Liver (tissue), 9 donors: ENCODE measurements around the gene CLDN20. TPM values are rescaled to one million over a fixed set of nuclear protein-coding genes. Genes with fewer than 3 reads are reported as not detected.
A peak's percentile ranks its signal among the peaks of the same experiment; 100 is the strongest.

Experiments used
- DNase-seq: peaks from one replicate; pipeline ENCODE4 v3.0.0-alpha.2; 2017; ENCODE audit warnings: low spot score
- H3K27ac ChIP-seq, 2 donors: one replicate each; pipeline ENCODE4 v1.7.0; 2013; ENCODE audit warnings: inconsistent platforms in 2 of 2, low read length in 2 of 2, control low read depth in 1 of 2, low read depth in 1 of 2, mild to moderate bottlenecking in 1 of 2
- H3K27me3 ChIP-seq, 4 donors: one replicate each; pipeline versions ENCODE4 v1.6.1 to v1.7.0; 2013; ENCODE audit warnings: low read length in 3 of 4, inconsistent platforms in 1 of 4, mild to moderate bottlenecking in 1 of 4, moderate library complexity in 1 of 4; ENCODE audit not compliant: control insufficient read depth in 4 of 4, insufficient read depth in 4 of 4
- H3K36me3 ChIP-seq, 4 donors: one replicate each; pipeline versions ENCODE4 v1.6.1 to v1.7.0; 2013; ENCODE audit warnings: low read length in 3 of 4, mild to moderate bottlenecking in 3 of 4, low read depth in 1 of 4, moderate library complexity in 1 of 4; ENCODE audit not compliant: control insufficient read depth in 4 of 4, insufficient read depth in 3 of 4
- H3K4me1 ChIP-seq, 4 donors: one replicate each; pipeline versions ENCODE4 v1.6.1 to v1.7.0; 2013; ENCODE audit warnings: low read length in 3 of 4, mild to moderate bottlenecking in 3 of 4, moderate library complexity in 1 of 4; ENCODE audit not compliant: control insufficient read depth in 4 of 4, insufficient read depth in 4 of 4
- H3K4me3 ChIP-seq, 3 donors: one replicate each; pipeline versions ENCODE4 v1.6.1 to v1.7.0; 2013; ENCODE audit warnings: low read length in 3 of 3, control low read depth in 1 of 3, low read depth in 1 of 3, mild to moderate bottlenecking in 1 of 3
- H3K9ac ChIP-seq, 2 donors: one replicate each; pipeline ENCODE4 v1.7.0; 2013; ENCODE audit warnings: low read length in 2 of 2, mild to moderate bottlenecking in 2 of 2, moderate library complexity in 2 of 2, control low read depth in 1 of 2, low read depth in 1 of 2
- H3K9me3 ChIP-seq, 4 donors: one replicate each; pipeline versions ENCODE4 v1.6.1 to v1.7.0; 2013; ENCODE audit warnings: low read length in 3 of 4; ENCODE audit not compliant: control insufficient read depth in 4 of 4
- CTCF ChIP-seq: fragments of 150-350 bp; IDR thresholded peaks from 2 replicates; pipeline ENCODE4 v1.5.1; 2017; ENCODE audit warnings: improper control_type of control experiment, low read depth, low read length; ENCODE audit not compliant: missing input control
- EGR1 ChIP-seq, 2 donors: IDR thresholded peaks; 2 replicates each; pipeline ENCODE4 v1.6.1; 2016 to 2018; ENCODE audit warnings: antibody characterized with exemption in 2 of 2, low read depth in 2 of 2
- FOXA1 ChIP-seq: IDR thresholded peaks from 2 replicates; pipeline ENCODE4 v1.6.1; 2016; ENCODE audit warnings: antibody characterized with exemption
- FOXA2 ChIP-seq: IDR thresholded peaks from 2 replicates; pipeline ENCODE4 v1.6.1; 2016; ENCODE audit warnings: antibody characterized with exemption
- GABPA ChIP-seq, 2 donors: IDR thresholded peaks in 1 of 2; conservative IDR thresholded peaks in 1 of 2; 2 replicates each; pipeline ENCODE4 v1.6.1; 2016; ENCODE audit warnings: antibody characterized with exemption in 2 of 2, mild to moderate bottlenecking in 1 of 2, moderate library complexity in 1 of 2
- HNF4A ChIP-seq, 2 donors: conservative IDR thresholded peaks; 2 replicates each; pipeline ENCODE4 v1.6.1; 2016; ENCODE audit warnings: antibody characterized with exemption in 2 of 2, mild to moderate bottlenecking in 2 of 2
- HNF4G ChIP-seq: IDR thresholded peaks from 2 replicates; pipeline ENCODE4 v1.6.1; 2016; ENCODE audit warnings: antibody characterized with exemption
- JUND ChIP-seq, 2 donors: IDR thresholded peaks; 2 replicates each; pipeline ENCODE4 v1.6.1; 2016; ENCODE audit warnings: antibody characterized with exemption in 2 of 2
- MAX ChIP-seq: IDR thresholded peaks from 2 replicates; pipeline ENCODE4 v1.6.1; 2016; ENCODE audit warnings: antibody characterized with exemption
- NR2F2 ChIP-seq: IDR thresholded peaks from 2 replicates; pipeline ENCODE4 v1.6.1; 2016; ENCODE audit warnings: antibody characterized with exemption
- RAD21 ChIP-seq, 2 donors: IDR thresholded peaks; 2 replicates each; pipeline ENCODE4 v1.6.1; 2016; ENCODE audit warnings: antibody characterized with exemption in 2 of 2, mild to moderate bottlenecking in 2 of 2
- RXRA ChIP-seq, 2 donors: IDR thresholded peaks; 2 replicates each; pipeline ENCODE4 v1.6.1; 2017 to 2018; ENCODE audit warnings: antibody characterized with exemption in 2 of 2, mild to moderate bottlenecking in 1 of 2
- SP1 ChIP-seq: IDR thresholded peaks from 2 replicates; pipeline ENCODE4 v1.6.1; 2018; ENCODE audit warnings: antibody characterized with exemption, mild to moderate bottlenecking
- TAF1 ChIP-seq: conservative IDR thresholded peaks from 2 replicates; pipeline ENCODE4 v1.6.1; 2016; ENCODE audit warnings: antibody characterized with exemption, mild to moderate bottlenecking
- YY1 ChIP-seq: IDR thresholded peaks from 2 replicates; pipeline ENCODE4 v1.6.1; 2016; ENCODE audit warnings: antibody characterized with exemption, mild to moderate bottlenecking
- WGBS: extraction: QIAGEN DNeasy Blood & Tissue Kit; methylation state at CpG from one replicate; pipeline ENCODE4 v1.1.7; 2013; 5-methylcytosine and 5-hydroxymethylcytosine counted together
- polyA plus RNA-seq, 2 donors: library from polyadenylated mRNA; stranded (reverse) in 1 of 2; unstranded in 1 of 2; fragments of 200-250 nt in 1 of 2; fragments of >200 nt in 1 of 2; fragmentation: Nextera tagmentation in 1 of 2; extraction: Ambion mirVana in 1 of 2; gene quantifications; one replicate each; pipeline versions ENCODE4 v1.2.1 to v1.2.3, GENCODE V29; 2013 to 2015
- total RNA-seq, 2 donors: library from RNA; depleted of rRNA; stranded (reverse); fragments of >200 nt; gene quantifications; one replicate each; pipeline ENCODE4 v1.2.3, GENCODE V29; 2014
- TF ChIP-seq, protein P1 (sequence below): IDR thresholded peaks from 2 replicates; pipeline ENCODE4 v1.6.1; 2016; ENCODE audit warnings: antibody characterized with exemption, mild to moderate bottlenecking
- TF ChIP-seq, protein P2 (sequence below): IDR thresholded peaks from 2 replicates; pipeline ENCODE4 v1.6.1; 2016; ENCODE audit warnings: antibody characterized with exemption
- TF ChIP-seq, protein P3 (sequence below): IDR thresholded peaks from 2 replicates; pipeline ENCODE4 v1.6.1; 2016; ENCODE audit warnings: antibody characterized with exemption
- donor health status: healthy.
- donor health status: healthy.
- donor health status: healthy.
- donor health status: healthy.
- donor health status: healthy.

Gene CLDN20
- total and polyA plus RNA-seq, 4 donors: 0.26 TPM; not detected in 3

GRCh38 chr6:155317186-155317585 lies 53.4 kb downstream of the CLDN20 start:
- Histone ChIP-seq H3K9ac (no peak overlapping the region), H3K36me3 (no peaks in the 10 kb centered on the region), H3K9me3 (no peaks in the 10 kb centered on the region), H3K4me1 (peaks cover 0 to 10% (median 7%) of the 10 kb centered on the region in 4 donors), H3K27me3 (no peaks in the 10 kb centered on the region), H3K4me3 (no peak overlapping the region), H3K27ac (no peak overlapping the region)
- TF ChIP-seq HNF4A (conservative IDR thresholded peaks at IDR 0.05): no peak
- peak in 1 of 2 donors; percentile 10 for TF ChIP-seq RAD21 (IDR thresholded peaks at IDR 0.05)
- 97% methylated on average over 1 of the region's 1 CpG for WGBS
- no peak for DNase-seq

DNA sequence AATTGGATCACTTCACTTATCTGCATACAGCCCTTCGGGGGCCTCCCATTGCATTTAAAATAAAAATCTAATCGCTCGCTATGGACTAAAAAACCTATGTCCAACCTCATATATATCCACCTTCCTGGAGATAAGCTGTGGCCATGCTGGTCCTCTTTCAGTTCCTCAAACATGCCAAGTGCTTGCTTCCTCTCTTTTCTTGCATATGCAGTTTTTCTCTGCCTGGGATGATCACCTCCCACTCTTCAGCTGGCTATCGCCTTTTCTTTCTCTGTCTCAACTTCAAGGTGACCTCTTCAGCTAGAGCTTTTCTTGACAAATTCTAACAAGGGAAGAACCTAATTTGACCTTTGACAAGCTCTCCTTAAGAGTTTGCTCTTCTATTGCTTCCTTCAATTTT lies 56.1 kb downstream of the CLDN20 start:
- H3K9me3 ChIP-seq: no peaks in the 10 kb centered on the region
- peaks cover 0 to 4% (median 0%) of the 10 kb centered on the region in 4 donors for H3K4me1 ChIP-seq
- no peaks in the 10 kb centered on the region for H3K36me3 ChIP-seq
- no peak overlapping the region for H3K4me3 ChIP-seq
- no peak overlapping the region for H3K9ac ChIP-seq
- DNase-seq: no peak
- TF ChIP-seq HNF4G: no peak
- WGBS: 92% methylated on average over 4 of the region's 4 CpGs
- H3K27ac ChIP-seq: no peak overlapping the region
- no peaks in the 10 kb centered on the region for H3K27me3 ChIP-seq

DNA sequence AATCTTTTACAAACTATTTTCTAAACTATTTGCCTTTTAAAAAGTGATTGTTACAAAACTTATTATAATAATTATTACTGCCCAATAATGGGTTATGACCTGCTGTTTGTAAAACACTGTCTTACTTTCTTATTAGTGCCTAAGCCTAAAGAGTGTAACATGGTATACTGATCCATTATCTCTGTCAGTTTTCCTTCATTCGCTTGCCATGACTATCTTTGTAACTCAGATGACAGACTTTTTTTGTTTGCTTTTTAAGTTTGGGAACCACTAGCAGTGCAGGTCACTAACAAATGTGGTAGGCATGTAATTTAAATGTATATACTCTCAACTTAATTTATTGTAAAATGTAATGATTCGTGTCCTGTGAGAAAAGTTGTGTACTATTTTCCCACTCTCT lies 60.4 kb downstream of the CLDN20 start:
- TF ChIP-seq YY1 (no peak), RXRA (IDR thresholded peaks at IDR 0.05) (no peak), RAD21 (IDR thresholded peaks at IDR 0.05) (no peak), GABPA (IDR thresholded peaks at IDR 0.05 in 1 of 2, conservative IDR thresholded peaks at IDR 0.05 in 1 of 2) (no peak), TAF1 (no peak), SP1 (no peak), MAX (no peak), CTCF (no peak), FOXA1 (no peak), HNF4G (no peak), EGR1 (IDR thresholded peaks at IDR 0.05; ENCODE audit: low read depth in 2 of 2) (no peak), FOXA2 (no peak), JUND (IDR thresholded peaks at IDR 0.05) (no peak), NR2F2 (no peak), HNF4A (conservative IDR thresholded peaks at IDR 0.05) (no peak)
- TF ChIP-seq, protein P1, sequence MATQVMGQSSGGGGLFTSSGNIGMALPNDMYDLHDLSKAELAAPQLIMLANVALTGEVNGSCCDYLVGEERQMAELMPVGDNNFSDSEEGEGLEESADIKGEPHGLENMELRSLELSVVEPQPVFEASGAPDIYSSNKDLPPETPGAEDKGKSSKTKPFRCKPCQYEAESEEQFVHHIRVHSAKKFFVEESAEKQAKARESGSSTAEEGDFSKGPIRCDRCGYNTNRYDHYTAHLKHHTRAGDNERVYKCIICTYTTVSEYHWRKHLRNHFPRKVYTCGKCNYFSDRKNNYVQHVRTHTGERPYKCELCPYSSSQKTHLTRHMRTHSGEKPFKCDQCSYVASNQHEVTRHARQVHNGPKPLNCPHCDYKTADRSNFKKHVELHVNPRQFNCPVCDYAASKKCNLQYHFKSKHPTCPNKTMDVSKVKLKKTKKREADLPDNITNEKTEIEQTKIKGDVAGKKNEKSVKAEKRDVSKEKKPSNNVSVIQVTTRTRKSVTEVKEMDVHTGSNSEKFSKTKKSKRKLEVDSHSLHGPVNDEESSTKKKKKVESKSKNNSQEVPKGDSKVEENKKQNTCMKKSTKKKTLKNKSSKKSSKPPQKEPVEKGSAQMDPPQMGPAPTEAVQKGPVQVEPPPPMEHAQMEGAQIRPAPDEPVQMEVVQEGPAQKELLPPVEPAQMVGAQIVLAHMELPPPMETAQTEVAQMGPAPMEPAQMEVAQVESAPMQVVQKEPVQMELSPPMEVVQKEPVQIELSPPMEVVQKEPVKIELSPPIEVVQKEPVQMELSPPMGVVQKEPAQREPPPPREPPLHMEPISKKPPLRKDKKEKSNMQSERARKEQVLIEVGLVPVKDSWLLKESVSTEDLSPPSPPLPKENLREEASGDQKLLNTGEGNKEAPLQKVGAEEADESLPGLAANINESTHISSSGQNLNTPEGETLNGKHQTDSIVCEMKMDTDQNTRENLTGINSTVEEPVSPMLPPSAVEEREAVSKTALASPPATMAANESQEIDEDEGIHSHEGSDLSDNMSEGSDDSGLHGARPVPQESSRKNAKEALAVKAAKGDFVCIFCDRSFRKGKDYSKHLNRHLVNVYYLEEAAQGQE: no peak
- TF ChIP-seq, protein P2, sequence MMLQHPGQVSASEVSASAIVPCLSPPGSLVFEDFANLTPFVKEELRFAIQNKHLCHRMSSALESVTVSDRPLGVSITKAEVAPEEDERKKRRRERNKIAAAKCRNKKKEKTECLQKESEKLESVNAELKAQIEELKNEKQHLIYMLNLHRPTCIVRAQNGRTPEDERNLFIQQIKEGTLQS: no peak
- TF ChIP-seq, protein P3, sequence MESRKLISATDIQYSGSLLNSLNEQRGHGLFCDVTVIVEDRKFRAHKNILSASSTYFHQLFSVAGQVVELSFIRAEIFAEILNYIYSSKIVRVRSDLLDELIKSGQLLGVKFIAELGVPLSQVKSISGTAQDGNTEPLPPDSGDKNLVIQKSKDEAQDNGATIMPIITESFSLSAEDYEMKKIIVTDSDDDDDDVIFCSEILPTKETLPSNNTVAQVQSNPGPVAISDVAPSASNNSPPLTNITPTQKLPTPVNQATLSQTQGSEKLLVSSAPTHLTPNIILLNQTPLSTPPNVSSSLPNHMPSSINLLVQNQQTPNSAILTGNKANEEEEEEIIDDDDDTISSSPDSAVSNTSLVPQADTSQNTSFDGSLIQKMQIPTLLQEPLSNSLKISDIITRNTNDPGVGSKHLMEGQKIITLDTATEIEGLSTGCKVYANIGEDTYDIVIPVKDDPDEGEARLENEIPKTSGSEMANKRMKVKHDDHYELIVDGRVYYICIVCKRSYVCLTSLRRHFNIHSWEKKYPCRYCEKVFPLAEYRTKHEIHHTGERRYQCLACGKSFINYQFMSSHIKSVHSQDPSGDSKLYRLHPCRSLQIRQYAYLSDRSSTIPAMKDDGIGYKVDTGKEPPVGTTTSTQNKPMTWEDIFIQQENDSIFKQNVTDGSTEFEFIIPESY: no peak
- H3K27ac ChIP-seq: no peak overlapping the region
- H3K4me3 ChIP-seq: no peak overlapping the region
- H3K9me3 ChIP-seq: no peaks in the 10 kb centered on the region
- H3K27me3 ChIP-seq: no peaks in the 10 kb centered on the region
- WGBS: 94% methylated on average over 2 of the region's 2 CpGs
- H3K4me1 ChIP-seq: no peaks in the 10 kb centered on the region
- no peak for DNase-seq
- no peaks in the 10 kb centered on the region for H3K36me3 ChIP-seq
- no peak overlapping the region for H3K9ac ChIP-seq
